ENCODE data around the gene CASK.

The CASK gene

GRCh38 chrX:41695426-41695825 lies 227.9 kb downstream of the CASK start:
- DNase-seq (ENCODE audit: low read depth) = no peak
- H3K4me3 ChIP-seq (ENCODE audit: low read depth, low read length) = no peak overlapping the region
- no peak for TF ChIP-seq MAX (IDR thresholded peaks at IDR 0.05; ENCODE audit: low read depth, low read length)
- no peak for TF ChIP-seq MYC (IDR thresholded peaks at IDR 0.05; ENCODE audit: low read depth, low read length)
- no peak for TF ChIP-seq CTCF (IDR thresholded peaks at IDR 0.05; ENCODE audit: low read depth, low read length)
- TF ChIP-seq POLR2A (IDR thresholded peaks at IDR 0.05; ENCODE audit: extremely low read depth, insufficient read length) = no peak

GRCh38 chrX:41693024-41693423 lies 230.3 kb downstream of the CASK start:
- TF ChIP-seq POLR2A (IDR thresholded peaks at IDR 0.05; ENCODE audit: extremely low read depth, insufficient read length) = no peak
- no peak for TF ChIP-seq MYC (IDR thresholded peaks at IDR 0.05; ENCODE audit: low read depth, low read length)
- TF ChIP-seq MAX (IDR thresholded peaks at IDR 0.05; ENCODE audit: low read depth, low read length) = no peak
- TF ChIP-seq CTCF (IDR thresholded peaks at IDR 0.05; ENCODE audit: low read depth, low read length) = no peak
- no peak overlapping the region for H3K4me3 ChIP-seq (ENCODE audit: low read depth, low read length)
- no peak for DNase-seq (ENCODE audit: low read depth)

GRCh38 chrX:41692162-41692749 lies 231.1 kb downstream of the CASK start:
- no peak overlapping the region for H3K4me3 ChIP-seq (ENCODE audit: low read depth, low read length)
- TF ChIP-seq CTCF (IDR thresholded peaks at IDR 0.05; ENCODE audit: low read depth, low read length) = no peak
- TF ChIP-seq MYC (IDR thresholded peaks at IDR 0.05; ENCODE audit: low read depth, low read length) = no peak
- no peak for TF ChIP-seq MAX (IDR thresholded peaks at IDR 0.05; ENCODE audit: low read depth, low read length)
- TF ChIP-seq POLR2A (IDR thresholded peaks at IDR 0.05; ENCODE audit: extremely low read depth, insufficient read length) = no peak
- no peak for DNase-seq (ENCODE audit: low read depth)

- TF ChIP-seq POLR2A (IDR thresholded peaks at IDR 0.05; ENCODE audit: extremely low read depth, insufficient read length) = no peak
- no peak for TF ChIP-seq MAX (IDR thresholded peaks at IDR 0.05; ENCODE audit: low read depth, low read length)
- TF ChIP-seq CTCF (IDR thresholded peaks at IDR 0.05; ENCODE audit: low read depth, low read length) = no peak
- TF ChIP-seq MYC (IDR thresholded peaks at IDR 0.05; ENCODE audit: low read depth, low read length) = no peak
- H3K4me3 ChIP-seq (ENCODE audit: low read depth, low read length) = no peak overlapping the region
- no peak for DNase-seq (ENCODE audit: low read depth)
Measured at GRCh38 chrX:41689711-41690110, 233.6 kb downstream of the CASK start.

GRCh38 chrX:41688835-41689234 lies 234.5 kb downstream of the CASK start, which contains the start of gene GPR34:
GPR34 (plus strand) TSS chrX:41688973; CDS start chrX:41695634, 6,661 bp downstream.
- TF ChIP-seq CTCF (IDR thresholded peaks at IDR 0.05; ENCODE audit: low read depth, low read length) = no peak
- TF ChIP-seq MAX (IDR thresholded peaks at IDR 0.05; ENCODE audit: low read depth, low read length) = no peak
- no peak for TF ChIP-seq POLR2A (IDR thresholded peaks at IDR 0.05; ENCODE audit: extremely low read depth, insufficient read length)
- TF ChIP-seq MYC (IDR thresholded peaks at IDR 0.05; ENCODE audit: low read depth, low read length) = no peak
- DNase-seq (ENCODE audit: low read depth) = peak; percentile 9
- H3K4me3 ChIP-seq (ENCODE audit: low read depth, low read length) = no peak within 1 kb of the TSS
